Measurements from ENCODE around the gene DDAH1. TPM values are rescaled to one million over a fixed set of nuclear protein-coding genes. Genes with fewer than 3 reads are reported as not detected.

Gene DDAH1
- total RNA-seq, 1 experiment from 2014 or later = 22.8 TPM

- peaks cover 5% of the 10 kb centered on the region; the same call in 1 of the 2 replicates for H3K36me3 Mint-ChIP-seq
These were observed 37.1 kb downstream of the DDAH1 start for GRCh38 chr1:85427849-85428248.

GRCh38 chr1:85427331-85427730, 37.6 kb downstream of the DDAH1 start:
- TF ChIP-seq CTCF (IDR thresholded peaks at IDR 0.05) = no peak
- TF ChIP-seq ARID4B (CRISPR knock-in tag; IDR thresholded peaks at IDR 0.05; ENCODE audit: borderline replicate concordance) = no peak
- no peak for TF ChIP-seq JUN (CRISPR knock-in tag; IDR thresholded peaks at IDR 0.05)
- CTCF ChIA-PET = interaction anchor here (1.2 kb wide), 1 partner anchor 83 kb away, joined by 3 read pairs; no protein-coding TSS in a partner anchor
- no peaks in the 10 kb centered on the region for H3K27me3 Mint-ChIP-seq (ENCODE audit: low read depth)
- peaks cover 5% of the 10 kb centered on the region; the same call in 1 of the 2 replicates for H3K36me3 Mint-ChIP-seq
- no peak overlapping the region for H3K4me3 Mint-ChIP-seq
- peaks cover 8% of the 10 kb centered on the region; the same call in 1 of the 2 replicates for H3K4me1 Mint-ChIP-seq
- peaks cover 19% of the 10 kb centered on the region for H3K9me3 Mint-ChIP-seq
- no peak overlapping the region for H3K27ac Mint-ChIP-seq
- DNase-seq (ENCODE audit: low spot score) (no peak), ATAC-seq (no peak)
- POLR2A ChIA-PET = no interaction called here

More at GRCh38 chr1:85427849-85428248, 37.1 kb downstream of the DDAH1 start:
- no peak for DNase-seq (ENCODE audit: low spot score)
- H3K9me3 Mint-ChIP-seq = peaks cover 19% of the 10 kb centered on the region
- ChIA-PET CTCF (interaction anchor here (1.2 kb wide), 1 partner anchor 83 kb away, joined by 3 read pairs; no protein-coding TSS in a partner anchor), POLR2A (no interaction called here)
- ATAC-seq = no peak
- no peaks in the 10 kb centered on the region for H3K27me3 Mint-ChIP-seq (ENCODE audit: low read depth)
- no peak overlapping the region for H3K27ac Mint-ChIP-seq
- H3K4me3 Mint-ChIP-seq = no peak overlapping the region
- no peak for TF ChIP-seq E2F4 (CRISPR knock-in tag; IDR thresholded peaks at IDR 0.05; ENCODE audit: borderline replicate concordance, low read depth)
- no peak for TF ChIP-seq ELF4 (CRISPR knock-in tag; IDR thresholded peaks at IDR 0.05; ENCODE audit: low read depth)
- peaks cover 8% of the 10 kb centered on the region; the same call in 1 of the 2 replicates for H3K4me1 Mint-ChIP-seq

- no peak for TF ChIP-seq OVOL2 (CRISPR knock-in tag; IDR thresholded peaks at IDR 0.05; ENCODE audit: borderline replicate concordance)
- TF ChIP-seq JUN (CRISPR knock-in tag; IDR thresholded peaks at IDR 0.05) = no peak
- no peak for TF ChIP-seq NFYB (CRISPR knock-in tag; conservative IDR thresholded peaks at IDR 0.05; ENCODE audit: low read depth)
- TF ChIP-seq FOXK1 (CRISPR knock-in tag; IDR thresholded peaks at IDR 0.05) = no peak
- no peak for TF ChIP-seq TEAD1 (CRISPR knock-in tag; IDR thresholded peaks at IDR 0.05)
- TF ChIP-seq ZNF219 (CRISPR knock-in tag; IDR thresholded peaks at IDR 0.05; ENCODE audit: borderline replicate concordance) = no peak
- no peak for TF ChIP-seq ZNF232 (CRISPR knock-in tag; IDR thresholded peaks at IDR 0.05)
- no peak for TF ChIP-seq SMAD4 (CRISPR knock-in tag; IDR thresholded peaks at IDR 0.05)
- POLR2A ChIA-PET = no interaction called here
- ATAC-seq (no peak), DNase-seq (ENCODE audit: low spot score) (no peak)
- CTCF ChIA-PET = no interaction called here
- H3K27me3 Mint-ChIP-seq (ENCODE audit: low read depth) = no peaks in the 10 kb centered on the region; the same call in 1 of the 2 replicates
- H3K4me1 Mint-ChIP-seq = peaks cover 7% of the 10 kb centered on the region
- no peak overlapping the region for H3K27ac Mint-ChIP-seq
- peaks cover 28% of the 10 kb centered on the region for H3K9me3 Mint-ChIP-seq
- H3K4me3 Mint-ChIP-seq = no peak overlapping the region
- peaks cover 26% of the 10 kb centered on the region for H3K36me3 Mint-ChIP-seq
These were observed 43.8 kb downstream of the DDAH1 start for GRCh38 chr1:85421179-85421578.

GRCh38 chr1:85420199-85420598, 44.8 kb downstream of the DDAH1 start:
- Mint-ChIP-seq H3K27me3 (ENCODE audit: low read depth) (no peaks in the 10 kb centered on the region; the same call in 1 of the 2 replicates), H3K27ac (no peak overlapping the region), H3K4me3 (no peak overlapping the region), H3K4me1 (peaks cover 7% of the 10 kb centered on the region), H3K9me3 (peaks cover 28% of the 10 kb centered on the region), H3K36me3 (peaks cover 26% of the 10 kb centered on the region)
- DNase-seq (ENCODE audit: low spot score) (no peak), ATAC-seq (no peak)
- ChIA-PET CTCF (no interaction called here), POLR2A (no interaction called here)
- TF ChIP-seq RORB (CRISPR knock-in tag; IDR thresholded peaks at IDR 0.05) (no peak), ATF6 (CRISPR knock-in tag; IDR thresholded peaks at IDR 0.05) (no peak), FOXP1 (CRISPR knock-in tag; IDR thresholded peaks at IDR 0.05; ENCODE audit: borderline replicate concordance) (no peak), ZNF317 (CRISPR knock-in tag; IDR thresholded peaks at IDR 0.05; ENCODE audit: borderline replicate concordance, low read depth) (no peak), STAT6 (CRISPR knock-in tag; conservative IDR thresholded peaks at IDR 0.05; ENCODE audit: low read depth) (no peak), FOXK1 (CRISPR knock-in tag; IDR thresholded peaks at IDR 0.05) (no peak)

All from WTC11 (cell line).